ENCODE results near the gene TSHZ3.

TSHZ3 gene

DNA sequence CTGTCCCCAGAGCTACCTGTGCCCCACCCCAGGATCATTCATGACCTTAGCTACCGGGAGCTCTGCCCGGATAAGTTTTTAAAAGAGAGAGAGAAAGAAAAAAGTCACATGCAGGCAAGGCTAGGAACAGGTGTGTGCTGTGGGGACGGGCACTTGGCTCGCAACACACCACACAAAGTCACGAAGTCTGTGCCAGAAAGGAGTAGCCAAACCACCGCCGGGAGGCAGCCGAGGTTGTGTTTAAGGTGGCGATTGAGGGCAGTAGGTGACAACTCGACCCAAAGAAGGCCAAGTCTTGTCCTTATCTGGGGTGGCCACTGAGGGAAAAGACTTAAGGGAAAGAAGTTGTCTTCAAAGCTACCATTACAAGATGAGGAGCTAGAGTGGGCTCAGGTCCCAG is 4.6 kb upstream of the TSHZ3 start:
- no peak for DNase-seq

DNA sequence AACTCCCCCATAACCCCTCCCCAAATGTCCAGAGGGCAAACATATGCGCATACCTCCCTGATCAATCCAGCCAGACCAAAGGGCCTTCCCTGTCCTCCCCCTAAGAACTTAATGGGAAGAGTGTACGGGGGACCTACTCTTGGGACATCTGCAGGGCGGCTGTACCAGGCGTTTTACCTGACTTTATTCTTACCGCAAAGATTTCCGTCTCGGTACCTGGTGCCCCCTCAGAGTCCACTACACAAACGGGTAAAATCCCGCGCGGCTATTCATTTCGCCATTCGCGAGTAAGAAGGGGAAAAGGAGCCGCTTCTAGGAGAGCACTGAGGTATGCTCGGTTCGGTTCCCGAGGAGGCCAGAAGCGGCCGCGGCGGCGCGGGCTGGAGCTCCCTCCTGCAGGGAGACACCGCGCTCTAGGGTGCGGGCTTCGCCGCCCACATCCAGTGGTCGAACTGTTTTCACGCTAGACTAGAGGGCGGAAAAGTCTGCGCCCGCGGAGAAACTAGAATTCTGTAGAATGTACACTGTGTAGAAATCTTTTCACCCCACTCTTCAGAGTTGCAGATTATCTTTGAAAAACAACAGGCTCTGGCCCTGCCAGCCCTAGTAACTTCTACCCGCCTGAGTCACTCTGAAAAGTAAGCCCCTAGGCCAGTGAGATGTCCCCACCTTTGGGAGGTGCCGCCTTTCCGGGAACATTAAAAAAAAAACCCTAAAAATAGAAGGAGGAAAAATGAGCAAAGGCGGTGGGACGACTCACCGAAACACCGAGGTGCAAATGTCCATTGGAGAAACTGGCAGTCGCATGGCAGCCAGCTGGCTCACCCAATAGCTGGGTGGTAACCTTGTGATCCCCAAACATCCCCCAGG is 3.8 kb upstream of the TSHZ3 start:
- no peak for DNase-seq

DNA sequence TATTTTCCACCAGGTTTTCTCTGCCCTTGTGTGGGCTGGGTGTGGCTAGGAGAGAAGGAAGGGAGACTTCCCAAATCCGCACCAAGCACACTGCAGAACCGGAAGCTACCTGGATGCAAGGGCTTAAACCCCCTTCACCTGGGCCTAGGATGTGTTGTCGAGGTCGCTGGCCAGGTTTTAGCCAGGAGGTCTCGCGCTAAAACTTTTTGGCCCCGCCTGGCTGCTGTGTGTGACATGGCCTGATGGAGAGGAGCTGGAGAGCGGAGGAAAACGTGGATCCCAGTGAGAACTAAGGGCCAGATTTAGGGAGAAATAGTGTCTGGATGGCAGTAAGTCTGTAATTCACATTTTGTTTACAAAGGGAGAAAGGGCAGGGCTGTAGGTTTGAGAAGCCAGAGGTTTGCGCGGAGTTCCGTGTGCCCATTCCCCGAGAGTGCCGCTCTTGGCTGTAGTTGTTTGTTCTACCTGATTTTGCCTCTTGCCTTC is 3.1 kb upstream of the TSHZ3 start:
- DNase-seq = no peak

DNA sequence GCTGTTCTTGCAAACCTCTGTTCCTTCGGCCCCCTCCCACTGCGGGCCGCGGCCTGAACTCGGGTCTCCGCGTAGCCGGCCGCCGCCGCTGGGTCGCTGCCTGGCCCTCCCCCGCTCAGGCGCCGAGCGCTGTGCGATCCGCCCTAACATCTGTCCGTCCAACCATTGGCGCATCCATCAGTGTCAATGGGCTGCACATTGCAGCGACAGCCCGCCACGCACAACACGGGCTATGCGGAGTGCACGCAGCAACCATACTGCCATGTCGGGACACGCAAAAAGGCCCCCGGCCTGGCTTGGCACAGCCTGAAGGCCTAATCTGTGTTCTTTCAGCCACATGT is 2.6 kb upstream of the TSHZ3 start:
- DNase-seq = no peak

DNA sequence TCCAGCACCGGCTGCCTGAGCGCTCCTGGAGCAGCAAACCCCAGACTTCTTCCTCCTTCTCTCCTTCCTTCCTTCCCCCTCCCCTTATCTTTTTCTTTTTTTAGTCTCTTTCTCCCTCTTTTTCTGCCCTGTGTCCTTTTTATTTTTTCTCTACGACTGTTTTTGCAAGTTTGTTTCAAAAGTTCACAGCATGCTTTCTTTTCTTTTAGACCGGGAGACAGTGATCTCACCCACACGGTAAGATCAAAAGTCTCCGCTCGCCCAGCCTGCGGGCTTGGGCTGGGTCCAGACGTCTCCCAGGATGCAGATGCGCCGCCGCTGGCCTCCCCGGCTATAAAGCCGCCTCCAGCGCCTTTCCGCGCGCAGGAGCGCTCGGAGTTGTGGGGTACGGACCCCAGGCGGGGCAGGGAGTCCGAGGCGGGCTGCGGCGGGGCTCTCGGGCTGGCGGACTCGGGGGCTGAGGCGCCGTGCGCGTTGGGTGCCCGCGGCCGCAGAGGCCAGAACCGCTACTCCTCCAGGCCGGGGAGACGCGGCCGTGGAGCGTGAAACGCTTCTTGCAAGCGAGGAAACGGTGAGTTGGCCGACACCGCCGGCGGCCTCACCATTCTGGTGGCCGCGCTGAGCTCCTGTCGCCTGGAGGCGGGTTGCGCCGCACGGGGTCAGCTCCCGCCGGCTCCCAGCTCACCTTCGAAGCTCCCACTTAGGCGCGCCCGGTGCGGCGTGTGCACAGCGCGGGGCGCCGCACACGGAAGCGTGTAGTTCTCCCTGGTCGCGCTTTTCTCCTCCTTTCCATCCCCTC is 2.0 kb upstream of the TSHZ3 start:
- no peak for DNase-seq

DNA sequence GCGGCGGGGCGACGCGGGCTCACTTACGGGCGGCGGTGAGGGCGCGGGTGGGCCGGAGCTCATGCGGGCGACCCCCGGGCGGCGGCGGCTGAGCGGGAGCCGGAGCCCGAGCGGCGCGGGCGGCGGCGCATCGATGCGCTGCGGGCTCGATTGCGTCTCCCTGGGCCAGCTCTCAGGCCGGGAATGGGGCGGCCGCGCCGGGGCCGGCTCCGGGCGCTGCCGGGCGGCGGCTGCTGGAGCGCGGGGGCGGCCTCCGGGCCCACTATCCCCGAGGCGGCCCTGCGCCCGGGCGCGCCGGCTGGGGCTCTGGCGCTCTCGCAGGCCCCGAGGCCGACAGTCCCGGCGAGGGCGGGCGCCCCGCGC is 1.4 kb upstream of the TSHZ3 start:
- no peak for DNase-seq

DNA sequence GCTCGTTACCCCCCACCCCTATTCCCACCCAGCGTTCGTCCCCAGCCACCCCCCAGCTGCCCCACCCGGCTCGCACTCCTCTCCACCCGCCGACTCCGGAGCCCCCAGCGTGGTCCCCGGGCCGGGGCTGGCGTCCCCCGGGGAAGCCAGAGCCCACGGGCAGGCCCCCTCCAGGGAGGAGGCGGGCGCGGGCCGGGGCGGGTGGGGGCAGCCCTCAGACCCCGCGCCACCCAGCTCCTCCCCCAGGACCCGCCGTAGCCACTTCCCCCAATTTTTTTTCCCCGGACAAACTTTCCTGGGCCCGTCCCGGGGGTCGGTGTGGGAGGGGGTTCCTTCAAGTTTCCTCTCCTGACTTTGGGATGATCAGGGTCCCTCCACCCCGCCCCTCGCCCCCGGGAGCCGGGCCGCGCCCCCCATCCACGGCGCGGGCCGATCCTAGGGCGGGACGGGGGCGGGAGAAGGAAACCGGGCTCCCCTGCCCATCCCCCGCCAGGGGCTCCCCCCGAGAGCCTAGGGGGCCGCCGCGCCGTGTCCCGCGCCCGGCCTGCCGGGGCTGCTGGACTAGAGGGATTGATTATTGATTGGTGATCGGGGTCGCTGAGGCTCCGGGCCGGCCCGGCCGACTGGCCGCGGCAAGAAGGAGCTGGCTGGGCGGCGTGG is 927 bp upstream of the TSHZ3 start:
- DNase-seq = no peak

DNA sequence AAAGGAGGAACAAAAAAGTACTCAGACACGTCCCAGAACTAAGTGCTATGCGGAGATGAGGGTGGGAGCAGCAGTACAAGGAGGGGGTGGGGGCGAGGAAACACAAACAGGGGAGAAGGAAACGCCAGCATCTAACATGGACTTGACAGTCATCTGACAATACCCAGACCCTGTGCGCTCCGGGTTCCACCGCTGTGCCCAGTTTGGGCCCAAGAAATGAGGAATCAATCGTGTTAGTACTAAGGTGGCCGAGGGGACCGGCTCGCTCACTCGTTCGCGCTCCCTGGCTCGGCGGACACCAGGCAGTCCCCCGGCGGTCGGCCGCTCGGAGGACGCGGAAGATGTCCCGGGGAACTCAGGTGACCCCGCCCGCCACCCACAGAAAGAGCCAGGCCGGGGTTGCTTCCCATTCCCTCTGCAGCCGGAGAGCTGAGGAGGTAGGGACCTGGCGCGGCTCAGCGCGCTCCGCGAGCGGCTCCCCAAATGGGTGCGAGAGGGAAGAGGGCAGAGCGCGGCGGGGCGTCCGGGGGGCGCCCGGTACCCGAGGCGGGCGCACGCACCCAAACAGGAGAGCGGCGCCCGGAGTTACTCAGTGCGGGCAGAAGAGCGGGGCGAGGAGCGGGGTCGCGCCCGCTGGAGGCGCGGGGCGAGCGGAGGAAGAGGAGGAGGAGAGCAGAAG is 616 bp downstream of the TSHZ3 start:
- DNase-seq = no peak

DNA sequence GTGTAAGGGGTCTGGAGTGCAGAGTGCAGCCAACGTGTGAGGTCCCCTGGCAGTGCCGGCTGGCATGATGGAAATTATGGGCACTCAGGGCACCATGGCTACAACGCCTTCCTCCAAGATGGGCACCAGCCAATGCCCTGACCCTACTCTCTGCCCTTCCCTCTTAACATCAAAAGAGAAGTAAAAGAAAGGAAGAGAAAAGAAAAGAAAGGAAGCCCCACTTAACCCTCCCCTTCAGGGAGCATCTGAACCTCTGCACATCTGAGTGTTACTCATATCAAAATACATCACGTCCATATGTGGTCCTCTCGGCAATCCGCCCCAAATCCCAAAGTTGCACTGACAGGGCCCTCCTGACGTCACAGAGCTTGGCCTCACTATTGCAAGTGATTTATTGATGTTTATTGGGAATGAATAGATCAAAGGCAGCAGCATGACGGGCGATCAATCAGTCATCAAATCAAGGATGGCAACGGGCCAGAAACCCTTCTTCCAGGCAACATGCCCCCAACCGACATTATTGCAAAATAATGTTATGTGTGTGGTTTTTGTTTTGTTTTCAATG is 1.3 kb downstream of the TSHZ3 start:
- no peak for DNase-seq

DNA sequence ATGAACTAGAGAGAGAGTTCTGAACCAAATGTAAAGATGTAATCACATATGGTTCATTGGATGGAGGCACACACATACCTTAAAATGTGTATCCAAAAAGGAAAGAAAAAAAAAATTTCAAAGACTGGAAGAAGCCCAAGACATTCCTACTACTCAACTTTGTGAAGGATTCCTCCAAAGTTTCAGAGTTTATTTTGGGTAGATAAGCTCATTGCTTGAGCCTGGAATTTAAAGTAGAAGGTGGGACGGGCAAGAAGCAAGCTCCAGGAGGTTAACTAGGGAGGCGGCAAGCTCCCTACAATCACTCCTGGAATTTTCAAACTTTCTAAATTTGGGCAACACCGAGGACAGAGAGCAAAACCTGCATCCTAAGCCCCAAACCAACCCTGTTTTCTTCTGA is 1.9 kb downstream of the TSHZ3 start:
- no peak for DNase-seq

DNA sequence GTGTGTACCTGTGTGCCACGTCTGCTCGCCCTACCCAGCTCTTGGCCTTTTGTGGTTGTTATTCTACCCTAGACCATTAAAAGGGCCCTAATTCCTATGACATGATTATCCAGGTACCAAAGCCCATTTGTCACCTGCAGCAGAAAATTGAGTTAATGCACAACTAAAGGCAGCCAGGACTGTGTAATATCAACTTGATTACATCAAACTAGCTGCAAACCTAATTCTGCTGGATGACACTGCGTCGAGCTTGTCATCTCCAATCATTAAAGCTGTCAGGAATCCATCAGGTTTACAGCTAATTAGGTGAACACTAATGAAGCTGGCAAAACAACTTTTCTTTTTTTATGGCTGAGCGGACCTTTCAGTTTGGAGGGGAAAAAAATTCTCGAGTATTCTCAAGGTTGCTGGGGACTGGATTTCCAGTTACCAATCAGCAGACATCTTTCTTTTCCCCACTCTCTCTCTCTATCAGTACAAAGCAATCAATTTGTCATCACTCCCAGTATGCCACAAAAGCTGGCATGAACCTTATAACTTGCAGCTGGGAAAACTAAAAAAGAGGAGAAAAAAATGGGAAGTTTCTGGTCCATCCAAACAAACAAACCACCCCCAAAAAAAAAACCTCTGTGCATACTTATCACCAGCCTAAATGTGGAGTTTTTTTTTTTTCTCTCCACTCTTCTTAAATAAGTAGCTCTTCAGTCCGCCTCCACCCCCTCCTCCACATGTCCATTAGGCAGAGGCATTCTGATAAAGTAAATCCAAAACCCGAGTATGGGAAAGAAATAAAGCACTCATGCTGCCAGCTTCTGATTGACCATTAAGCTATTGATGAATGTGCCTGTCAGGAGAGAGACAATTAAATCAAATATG is 2.8 kb downstream of the TSHZ3 start:
- DNase-seq = no peak

DNA sequence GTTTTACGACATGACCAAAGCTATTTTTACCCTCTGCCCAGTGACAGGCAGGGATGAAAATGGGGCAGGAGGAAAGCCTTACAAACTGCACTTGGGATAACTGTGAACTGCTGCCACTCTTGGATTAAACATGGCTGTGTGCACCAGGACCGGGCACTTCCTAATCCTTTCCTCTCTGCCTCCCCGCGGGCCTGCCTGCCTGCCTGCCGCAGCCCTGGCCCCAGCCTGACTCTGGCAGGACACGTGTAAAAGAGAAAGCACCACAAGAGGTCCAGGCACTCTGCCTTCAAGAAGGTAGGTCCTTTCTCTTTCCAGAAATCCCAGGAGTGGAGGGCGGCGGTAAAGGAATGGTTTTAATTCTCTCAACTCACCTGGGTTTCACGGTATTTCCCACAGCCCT is 4.8 kb downstream of the TSHZ3 start:
- no peak for DNase-seq

DNA sequence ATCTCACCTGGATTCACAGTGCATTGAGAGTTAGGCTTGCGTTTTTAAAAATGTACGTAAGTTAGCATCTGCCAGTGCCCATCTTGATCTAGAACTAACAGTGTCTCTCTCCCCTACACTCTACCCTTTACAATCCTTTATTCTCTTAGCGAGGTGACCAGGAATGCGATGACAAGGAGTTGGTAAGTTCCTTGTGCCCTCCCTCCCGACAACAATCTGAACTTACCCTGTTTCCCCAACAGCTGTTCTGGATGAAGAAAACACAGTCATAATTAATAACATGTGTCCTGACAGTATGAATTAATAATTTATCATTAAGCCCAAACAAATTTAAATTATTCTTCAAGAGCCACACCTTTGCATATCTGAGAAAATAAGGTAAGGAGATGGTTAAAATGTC is 6.3 kb downstream of the TSHZ3 start:
- no peak for DNase-seq

DNA sequence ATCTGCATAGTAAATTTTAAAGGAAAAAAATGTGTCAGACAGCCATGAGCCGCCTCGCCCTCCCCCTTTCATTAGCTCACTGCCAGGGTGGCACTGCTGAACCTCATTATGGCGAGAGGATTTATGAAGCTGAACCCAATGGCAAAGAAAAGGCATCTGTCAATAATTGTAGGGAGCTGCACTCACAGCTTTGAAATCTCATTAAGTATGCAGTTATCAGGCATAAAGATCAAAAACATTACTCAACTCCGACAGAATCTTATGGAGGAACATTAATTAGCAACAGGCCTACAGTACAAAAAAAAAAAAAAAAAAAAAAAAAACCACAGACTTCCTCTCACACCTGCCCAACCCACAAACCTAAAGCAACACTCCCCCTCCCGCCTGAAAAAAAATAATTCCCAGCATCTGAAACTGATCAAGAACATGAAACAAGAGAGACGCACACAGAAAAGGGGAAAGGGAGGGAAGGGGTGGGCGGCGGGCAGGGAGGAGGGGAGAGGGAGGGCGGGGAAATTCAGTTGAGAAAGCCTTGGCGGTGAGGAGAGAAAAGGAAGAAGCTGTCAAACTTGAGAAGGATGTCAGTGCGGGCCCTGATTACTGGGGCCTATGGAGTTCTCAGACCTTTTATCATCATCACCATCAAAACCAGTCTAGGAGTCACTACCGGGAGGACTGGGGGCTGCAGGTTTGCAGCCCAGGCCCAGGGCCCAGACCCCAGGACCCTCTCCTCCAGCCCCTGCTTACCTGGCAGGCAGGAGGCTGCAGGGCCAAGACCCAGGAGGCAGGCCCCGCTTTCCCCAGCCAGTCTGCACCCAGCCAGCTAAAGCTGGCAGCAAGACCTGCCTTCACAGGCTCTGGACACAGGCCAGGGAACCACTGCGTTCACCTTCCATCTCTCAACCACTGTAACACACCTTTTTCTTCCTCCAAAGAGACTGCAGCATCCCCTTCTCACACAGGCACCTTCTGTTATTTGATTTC is 8.9 kb downstream of the TSHZ3 start:
- peak in 2 of 5 experiments; percentile 53 to 72 for DNase-seq

DNA sequence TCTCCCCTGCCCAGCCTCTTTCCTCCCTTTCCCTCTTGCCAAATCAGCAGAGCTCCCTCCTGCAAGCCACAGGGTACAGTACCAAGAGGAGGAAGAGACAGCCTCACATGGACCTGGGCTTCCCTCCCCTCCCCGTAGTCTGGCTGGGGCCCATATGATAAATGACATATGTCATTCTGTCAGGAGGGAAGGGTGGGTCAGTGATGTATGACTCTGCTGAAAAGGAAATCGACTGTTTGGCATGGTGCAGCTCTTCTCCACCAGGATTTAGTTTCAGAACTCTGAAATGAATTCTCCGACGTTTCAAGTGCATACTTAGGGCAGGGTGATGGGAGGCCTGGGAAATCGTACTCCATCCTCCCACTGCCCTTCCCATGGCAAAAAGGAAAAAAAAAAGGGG is 9.8 kb downstream of the TSHZ3 start:
- DNase-seq = no peak

DNA sequence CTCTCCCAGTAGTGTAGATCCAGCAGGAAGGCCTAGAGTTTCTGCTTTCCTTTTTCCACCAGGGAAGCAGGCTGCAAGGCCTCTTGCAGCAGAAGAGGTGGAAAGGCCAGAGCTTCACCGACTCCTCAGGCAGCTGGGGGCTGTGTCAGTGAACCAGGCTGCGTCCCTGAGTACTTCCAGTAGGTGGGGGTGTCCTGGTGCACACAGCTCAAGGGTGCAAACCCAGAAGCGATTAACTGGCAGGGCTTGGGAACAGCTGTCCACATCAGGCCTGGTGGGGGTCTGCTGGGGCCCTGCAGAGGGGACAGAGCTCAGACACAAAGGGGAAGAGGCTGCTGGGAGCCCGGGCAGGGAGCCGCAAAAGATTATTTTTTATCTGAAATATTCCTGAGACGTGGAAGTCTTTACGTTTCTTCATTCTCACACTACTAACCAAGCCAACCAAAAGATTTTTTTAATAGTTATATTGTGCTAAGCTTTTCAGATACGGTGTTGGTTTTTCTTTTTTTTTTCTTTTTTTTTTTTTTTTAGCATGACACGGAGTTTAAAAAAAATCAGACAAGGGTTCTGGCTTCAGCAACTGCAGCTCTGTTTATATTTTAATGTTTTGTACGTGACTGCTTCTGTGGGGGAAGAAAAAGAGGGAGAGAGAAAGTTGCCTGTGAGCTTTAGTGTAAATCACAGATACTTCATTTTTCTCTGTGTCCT is 11.0 kb downstream of the TSHZ3 start:
- DNase-seq = no peak

DNA sequence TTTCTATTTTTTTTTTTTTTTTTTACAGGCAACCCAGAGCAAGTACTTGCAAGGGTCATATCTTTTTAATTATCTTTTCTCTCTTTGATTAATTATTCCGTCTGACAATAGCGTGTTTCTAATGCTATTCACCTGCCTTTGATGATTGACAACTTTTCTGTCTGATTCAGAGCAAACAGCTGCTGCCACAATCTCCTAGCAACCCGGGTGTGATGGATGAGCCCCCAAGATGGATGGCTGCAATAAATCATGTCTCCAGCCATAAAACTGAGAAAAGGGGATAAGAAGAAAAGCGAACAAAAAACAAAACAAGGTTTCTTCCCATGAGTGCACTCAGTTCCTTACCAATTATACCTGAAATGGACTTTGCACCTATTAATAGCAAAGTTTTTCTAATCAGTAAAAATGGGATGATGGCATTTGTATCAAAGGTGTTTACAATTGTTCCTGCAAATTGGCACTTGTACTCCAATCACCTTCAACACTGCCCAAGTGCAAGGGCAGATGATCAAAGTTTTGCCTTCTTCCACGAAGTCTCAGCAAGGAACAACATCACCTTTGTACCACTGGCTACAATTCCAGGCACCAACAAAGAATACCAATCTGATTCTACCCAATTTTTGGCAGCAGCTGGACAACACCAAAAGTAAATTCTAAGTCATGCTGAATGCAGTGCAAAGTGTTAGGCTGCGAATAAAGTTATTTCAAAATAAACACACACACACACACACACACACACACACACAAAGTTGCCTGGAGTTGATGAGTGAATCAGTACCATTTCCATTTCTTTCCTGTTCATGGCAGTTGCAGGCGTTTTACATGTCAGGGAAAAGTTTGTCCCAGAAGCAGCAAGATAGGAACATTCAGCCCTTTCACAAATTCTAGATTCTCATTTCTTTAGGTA is 12.0 kb downstream of the TSHZ3 start:
- no peak for DNase-seq

DNA sequence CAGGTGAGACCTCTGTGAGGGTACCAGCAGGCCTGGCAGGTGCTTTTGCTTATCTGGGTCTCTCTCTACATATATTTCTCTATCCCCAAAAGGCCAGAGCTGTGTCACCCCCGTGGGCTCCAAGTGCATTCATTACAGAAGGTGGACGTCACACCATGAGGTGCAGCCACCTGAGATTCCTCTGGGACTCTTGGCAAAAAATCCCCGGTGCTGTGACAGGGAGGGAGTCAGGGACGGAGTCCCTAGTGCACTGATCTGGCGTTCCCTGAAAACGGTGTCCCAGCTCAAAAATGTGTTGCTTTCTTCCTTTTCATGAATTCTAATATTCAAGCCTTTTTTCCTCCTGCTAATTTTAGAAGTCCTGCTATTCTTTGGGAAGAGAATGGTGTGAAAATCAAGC is 13.5 kb downstream of the TSHZ3 start:
- DNase-seq = no peak
